Panc1 (cell line): ENCODE results near the gene DEFB108B.
"Not testable (repeated sequence)": the region's sequence is repeated elsewhere in the genome, so short reads cannot be mapped to it uniquely, and the experiment has no call there.

Source experiments
- SIN3A ChIP-seq: IDR thresholded peaks from 2 replicates; pipeline ENCODE4 v1.6.1; 2012; ENCODE audit warnings: low read depth, mild to moderate bottlenecking, low read length, moderate library complexity, borderline replicate concordance; ENCODE audit not compliant: insufficient read depth
- TF ChIP-seq, protein P1 (sequence below): fragments of 450-650 bp; IDR thresholded peaks from 2 replicates; pipeline ENCODE4 v1.5.1; 2017; ENCODE audit warnings: mild to moderate bottlenecking
- TF ChIP-seq, protein P2 (sequence below), 2 experiments: IDR thresholded peaks; 2 replicates each; pipeline ENCODE4 v1.6.1; 2011 to 2012; ENCODE audit warnings: low read depth in 2 of 2, control low read depth in 1 of 2, low read length in 1 of 2, mild to moderate bottlenecking in 1 of 2, moderate library complexity in 1 of 2; ENCODE audit not compliant: insufficient read depth in 1 of 2

DNA sequence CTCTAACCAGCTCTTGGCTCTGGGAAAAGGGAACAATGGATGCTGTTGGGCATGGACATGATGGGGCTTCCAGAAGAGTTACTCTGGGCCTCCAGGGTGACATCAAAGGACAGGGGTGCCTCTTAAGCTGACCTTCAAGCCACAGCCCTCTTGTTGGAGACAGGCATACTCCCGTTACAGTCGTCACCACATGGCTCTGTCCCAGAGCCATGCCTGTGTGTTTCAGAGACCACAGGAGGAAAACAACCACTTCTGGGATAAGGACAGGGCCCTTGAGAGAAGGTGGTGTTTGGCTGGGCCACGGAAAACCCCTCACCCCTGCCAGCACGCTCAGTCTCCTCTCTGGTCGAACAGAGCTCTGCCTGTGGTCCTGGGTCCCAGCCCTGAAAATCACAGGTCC, 37.8 kb upstream of the DEFB108B start:
- TF ChIP-seq, protein P1, sequence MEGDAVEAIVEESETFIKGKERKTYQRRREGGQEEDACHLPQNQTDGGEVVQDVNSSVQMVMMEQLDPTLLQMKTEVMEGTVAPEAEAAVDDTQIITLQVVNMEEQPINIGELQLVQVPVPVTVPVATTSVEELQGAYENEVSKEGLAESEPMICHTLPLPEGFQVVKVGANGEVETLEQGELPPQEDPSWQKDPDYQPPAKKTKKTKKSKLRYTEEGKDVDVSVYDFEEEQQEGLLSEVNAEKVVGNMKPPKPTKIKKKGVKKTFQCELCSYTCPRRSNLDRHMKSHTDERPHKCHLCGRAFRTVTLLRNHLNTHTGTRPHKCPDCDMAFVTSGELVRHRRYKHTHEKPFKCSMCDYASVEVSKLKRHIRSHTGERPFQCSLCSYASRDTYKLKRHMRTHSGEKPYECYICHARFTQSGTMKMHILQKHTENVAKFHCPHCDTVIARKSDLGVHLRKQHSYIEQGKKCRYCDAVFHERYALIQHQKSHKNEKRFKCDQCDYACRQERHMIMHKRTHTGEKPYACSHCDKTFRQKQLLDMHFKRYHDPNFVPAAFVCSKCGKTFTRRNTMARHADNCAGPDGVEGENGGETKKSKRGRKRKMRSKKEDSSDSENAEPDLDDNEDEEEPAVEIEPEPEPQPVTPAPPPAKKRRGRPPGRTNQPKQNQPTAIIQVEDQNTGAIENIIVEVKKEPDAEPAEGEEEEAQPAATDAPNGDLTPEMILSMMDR = not testable (repeated sequence)
- TF ChIP-seq SIN3A = not testable (repeated sequence)
- TF ChIP-seq, protein P2, sequence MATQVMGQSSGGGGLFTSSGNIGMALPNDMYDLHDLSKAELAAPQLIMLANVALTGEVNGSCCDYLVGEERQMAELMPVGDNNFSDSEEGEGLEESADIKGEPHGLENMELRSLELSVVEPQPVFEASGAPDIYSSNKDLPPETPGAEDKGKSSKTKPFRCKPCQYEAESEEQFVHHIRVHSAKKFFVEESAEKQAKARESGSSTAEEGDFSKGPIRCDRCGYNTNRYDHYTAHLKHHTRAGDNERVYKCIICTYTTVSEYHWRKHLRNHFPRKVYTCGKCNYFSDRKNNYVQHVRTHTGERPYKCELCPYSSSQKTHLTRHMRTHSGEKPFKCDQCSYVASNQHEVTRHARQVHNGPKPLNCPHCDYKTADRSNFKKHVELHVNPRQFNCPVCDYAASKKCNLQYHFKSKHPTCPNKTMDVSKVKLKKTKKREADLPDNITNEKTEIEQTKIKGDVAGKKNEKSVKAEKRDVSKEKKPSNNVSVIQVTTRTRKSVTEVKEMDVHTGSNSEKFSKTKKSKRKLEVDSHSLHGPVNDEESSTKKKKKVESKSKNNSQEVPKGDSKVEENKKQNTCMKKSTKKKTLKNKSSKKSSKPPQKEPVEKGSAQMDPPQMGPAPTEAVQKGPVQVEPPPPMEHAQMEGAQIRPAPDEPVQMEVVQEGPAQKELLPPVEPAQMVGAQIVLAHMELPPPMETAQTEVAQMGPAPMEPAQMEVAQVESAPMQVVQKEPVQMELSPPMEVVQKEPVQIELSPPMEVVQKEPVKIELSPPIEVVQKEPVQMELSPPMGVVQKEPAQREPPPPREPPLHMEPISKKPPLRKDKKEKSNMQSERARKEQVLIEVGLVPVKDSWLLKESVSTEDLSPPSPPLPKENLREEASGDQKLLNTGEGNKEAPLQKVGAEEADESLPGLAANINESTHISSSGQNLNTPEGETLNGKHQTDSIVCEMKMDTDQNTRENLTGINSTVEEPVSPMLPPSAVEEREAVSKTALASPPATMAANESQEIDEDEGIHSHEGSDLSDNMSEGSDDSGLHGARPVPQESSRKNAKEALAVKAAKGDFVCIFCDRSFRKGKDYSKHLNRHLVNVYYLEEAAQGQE (IDR thresholded peaks at IDR 0.05; ENCODE audit: insufficient read depth in 1 of 2, low read depth in 2 of 2, low read length in 1 of 2) = not testable (repeated sequence)
